ENCODE data around the gene BCL7A.

The BCL7A gene

DNA sequence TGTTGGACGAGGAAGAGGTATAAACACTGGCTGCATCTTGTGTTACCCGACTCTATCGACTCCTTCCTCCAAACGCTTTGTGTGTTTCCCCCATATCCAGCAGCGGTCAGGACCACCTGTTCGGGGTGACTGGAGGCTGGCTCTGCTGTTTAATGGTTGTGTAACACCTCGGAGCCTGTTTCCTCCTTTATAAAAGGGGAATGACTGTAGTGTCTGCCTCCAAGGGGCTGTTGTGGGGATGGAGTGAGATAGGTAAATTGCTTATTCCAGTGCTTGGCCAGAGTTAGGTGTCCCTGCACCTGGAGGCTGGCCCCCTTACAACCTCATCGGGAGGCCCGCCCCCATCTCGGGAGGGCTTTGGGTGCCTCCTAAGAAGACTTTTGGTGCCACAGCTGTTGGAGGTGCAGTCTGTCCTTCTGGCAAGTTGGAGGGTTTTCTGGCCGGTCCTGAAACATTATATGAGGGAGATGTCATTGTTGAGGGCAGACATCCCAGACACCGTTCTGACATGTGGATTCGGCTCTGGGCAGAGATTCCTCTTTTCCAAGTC is 57.9 kb downstream of the BCL7A start:
- no peak for DNase-seq (ENCODE audit: low spot score)

DNA sequence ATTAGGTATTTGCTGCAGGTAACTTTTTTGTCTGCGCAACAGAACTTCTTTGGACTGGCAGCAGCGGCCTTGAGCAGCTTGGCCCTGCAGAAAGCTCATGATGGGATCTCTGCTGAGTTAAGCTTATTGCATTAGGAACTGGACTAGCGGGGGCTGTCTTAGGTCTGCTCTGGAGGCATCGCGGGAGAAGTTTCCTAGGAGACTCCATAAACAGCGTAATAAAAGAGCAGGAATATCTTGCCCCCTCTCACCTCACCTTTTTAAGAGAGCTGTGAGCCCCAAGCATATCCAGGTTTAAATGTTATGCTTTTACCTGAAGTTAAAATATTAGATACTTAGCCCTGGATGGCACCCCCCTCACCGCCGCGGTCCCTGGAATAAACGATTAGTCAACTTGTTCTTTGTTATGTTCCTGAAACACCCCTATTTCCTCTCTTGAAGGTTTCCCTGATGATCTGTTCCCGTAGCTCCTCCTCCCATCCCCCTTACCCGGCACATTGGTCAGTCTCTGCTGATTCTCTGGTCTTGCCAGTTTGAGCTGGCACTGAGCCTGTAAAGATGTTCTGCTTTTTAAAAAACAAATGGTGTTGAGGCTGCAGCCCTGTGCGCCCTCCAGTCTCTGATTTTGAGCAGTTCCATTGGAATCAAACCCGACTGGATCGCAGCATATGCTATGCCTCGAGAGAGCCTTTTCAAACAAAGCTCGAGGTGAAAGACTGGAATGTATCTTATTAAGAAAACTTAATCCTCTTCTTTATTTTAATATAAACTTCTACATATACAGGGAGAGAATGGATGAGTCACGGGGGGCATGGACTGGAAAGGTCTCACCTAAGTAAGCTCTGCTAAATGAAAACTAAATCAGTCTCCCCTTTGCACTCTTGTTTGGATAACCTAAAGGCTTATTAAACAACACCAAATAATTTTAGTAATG is 58.7 kb downstream of the BCL7A start:
- DNase-seq (ENCODE audit: low spot score), result no peak

DNA sequence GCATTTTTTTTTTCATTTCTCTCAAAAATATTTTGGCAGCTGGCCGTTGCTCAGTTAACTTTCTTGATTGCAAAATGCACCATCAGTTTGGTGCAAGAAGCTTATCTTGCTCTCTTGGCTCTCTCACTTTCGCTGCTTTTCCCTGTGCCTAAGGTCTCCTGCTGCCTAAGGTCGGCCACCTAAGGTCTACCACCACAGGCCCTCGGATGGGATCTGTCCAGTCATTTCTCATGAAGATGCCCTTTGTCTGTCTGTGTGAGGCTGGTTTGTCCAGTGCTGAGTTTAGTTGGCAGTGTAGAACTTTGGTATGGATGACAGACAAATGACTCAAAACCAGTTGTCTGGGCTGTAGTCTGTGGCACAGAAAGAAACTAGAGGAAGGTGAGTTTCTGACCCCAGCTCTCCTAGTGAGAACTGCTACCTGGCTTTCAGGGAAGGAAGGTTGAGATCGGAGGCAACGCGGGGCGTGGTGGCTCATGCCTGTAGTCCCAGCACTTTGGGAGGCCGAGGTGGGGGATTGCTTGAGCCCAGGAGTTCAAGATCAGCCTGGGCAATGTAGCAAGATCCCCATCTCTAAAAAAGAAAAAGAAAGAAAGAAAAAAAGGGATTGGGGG is 59.5 kb downstream of the BCL7A start:
- no peak for DNase-seq (ENCODE audit: low spot score)

DNA sequence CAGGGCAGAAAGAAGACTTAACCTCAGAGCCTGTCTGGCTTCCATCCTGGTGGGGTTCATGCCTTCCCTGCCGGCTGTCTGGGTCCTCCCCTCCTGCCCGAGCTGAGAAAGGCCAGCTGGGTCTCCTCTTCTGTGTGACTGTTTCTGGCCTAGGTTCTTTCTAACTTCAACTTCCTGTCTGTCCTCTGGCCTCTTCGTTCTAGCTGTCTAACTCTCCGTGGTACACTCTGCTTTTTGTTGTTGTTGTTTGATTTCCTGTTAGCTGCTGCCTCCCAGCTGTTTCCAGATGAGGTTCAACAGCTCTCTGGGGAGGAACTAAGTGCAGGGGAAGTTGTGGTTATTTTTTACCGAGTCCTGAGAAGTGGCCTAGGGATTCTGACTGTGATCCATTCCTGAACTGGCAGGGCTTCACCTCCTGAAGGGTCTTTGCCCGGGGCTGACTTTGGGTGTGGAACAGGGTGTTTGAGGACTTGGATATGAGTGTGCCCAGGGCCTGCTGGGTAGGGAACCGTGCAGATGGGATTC is 60.1 kb downstream of the BCL7A start:
- DNase-seq (ENCODE audit: low spot score), result no peak

DNA sequence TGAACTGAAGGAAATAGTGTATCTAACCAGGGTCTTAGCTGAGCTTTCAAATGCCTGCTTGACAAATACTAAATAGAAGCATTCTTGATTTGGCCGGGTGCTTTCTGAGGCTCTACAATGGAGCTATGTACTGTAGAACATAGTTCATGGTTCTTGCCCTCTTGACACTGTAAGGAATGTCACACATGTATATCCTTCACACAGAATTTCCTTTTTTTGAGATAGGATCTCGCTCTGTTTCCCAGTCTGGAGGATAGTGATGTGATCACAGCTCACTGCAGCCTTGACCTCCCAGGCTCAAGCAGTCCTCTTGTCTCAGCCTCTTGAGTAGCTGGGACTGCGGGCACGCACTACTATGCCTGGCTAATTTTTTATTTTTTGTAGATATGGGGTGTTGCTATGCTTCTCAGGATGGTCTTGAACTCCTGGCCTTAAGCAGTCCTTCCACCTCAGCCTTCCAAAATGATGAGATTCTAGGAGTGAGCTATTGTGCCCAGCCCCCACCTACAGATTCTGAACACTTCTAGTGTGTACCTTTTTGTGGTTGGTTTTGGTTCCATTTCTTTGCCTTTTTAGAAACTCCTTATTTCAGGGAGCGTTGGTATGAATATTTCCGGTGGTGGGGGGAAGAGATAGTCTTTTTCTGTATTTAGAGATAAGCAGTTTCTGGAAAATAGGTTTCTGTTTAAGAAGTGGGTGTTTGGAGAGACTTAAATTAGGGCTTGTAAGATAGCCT is 61.1 kb downstream of the BCL7A start:
- no peak for DNase-seq (ENCODE audit: low spot score)

DNA sequence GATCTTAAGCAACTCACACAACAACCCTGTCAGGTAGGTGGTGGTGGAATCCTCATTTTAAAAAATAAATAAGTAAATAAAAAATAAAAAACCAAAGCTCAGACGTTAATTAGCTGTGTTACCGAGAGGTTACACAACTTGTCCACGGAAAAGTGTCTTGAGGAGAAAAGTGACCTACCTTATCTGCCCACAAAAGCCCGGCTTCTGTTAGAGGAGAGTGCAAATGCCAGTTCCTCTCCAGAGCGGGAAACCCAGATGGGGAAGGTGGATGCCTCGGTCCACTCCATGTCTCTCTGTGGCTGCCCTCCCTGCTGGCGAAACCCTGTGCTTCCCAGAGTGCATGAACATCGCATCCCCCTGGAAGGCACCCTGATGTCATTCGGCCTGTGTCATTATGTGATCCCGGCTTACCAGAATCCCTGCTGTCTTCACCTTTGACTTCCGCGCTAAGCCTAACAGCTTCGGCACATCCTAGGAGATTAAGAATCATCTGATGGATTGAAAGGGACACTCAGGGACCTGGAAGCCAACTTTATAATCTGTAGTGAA is 63.2 kb downstream of the BCL7A start:
- no peak for DNase-seq (ENCODE audit: low spot score)

DNA sequence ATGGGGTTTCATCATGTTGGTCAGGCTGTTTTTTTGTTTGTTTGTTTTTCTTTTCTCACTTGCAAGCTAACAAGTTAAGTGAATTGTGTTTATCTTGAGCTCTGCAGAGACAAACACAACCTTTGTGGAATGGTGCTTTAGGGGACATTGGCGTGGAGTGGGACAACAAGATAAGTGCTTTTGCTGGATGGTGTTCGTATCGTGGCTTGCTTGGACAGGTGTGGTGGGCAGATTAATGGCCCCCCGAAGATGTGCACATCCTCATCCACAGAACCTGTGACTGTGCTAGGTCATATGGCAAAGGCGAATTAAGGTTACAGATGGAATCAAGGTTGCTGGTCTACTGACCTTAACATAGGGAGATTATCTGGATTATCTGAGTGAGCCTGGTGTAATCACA is 63.9 kb downstream of the BCL7A start:
- no peak for DNase-seq (ENCODE audit: low spot score)

DNA sequence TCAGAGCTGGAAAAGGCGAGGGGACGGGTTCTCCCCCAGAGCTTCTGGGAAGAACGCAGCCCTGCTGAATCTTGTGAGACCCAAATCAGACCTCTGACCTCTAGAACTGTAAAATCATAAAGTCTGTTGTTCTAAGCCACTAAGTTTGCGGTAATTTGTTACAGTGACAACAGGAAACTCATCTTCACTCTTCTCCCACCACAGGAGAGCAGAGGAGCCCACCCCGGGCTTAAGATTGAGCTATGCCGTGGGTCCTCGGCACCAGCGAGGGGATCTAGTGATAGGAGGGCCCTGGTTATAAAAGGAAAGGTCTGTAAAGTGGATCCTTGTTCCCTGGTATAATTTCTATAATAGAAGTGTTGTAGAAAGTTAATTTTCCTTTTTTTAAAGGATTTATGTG is 64.4 kb downstream of the BCL7A start:
- no peak for DNase-seq (ENCODE audit: low spot score)

DNA sequence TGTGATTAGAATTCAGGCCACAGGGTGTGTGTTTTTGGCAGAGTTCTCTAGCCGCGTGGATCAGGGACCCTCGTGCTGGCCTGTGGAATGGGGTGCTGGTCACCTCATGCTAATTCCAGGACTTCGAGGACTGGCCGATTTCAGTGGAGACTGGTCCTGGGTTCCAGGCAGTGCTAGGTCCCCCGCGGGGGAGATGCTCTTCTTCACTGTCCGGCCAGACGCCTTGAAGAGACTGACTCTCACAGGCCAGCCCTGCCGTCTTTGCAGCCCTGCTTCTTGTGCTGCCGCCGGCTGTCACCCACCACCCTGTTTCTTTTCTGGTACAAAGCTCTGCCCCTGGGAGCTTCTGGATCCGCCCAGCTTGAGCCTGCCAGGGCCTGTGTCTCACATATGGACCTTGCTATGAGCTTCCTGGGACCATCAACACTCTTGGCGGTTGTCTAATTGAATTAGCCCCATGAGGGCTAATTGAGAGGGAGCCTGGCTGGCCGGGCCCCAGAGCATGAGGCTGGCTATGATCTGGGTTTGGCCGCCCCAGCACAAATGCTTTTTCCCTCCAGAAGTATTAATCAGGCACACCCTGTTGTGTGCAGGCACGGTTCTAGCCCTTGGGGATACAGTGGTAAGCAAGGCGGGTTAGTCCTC is 65.1 kb downstream of the BCL7A start:
- no peak for DNase-seq (ENCODE audit: low spot score)

DNA sequence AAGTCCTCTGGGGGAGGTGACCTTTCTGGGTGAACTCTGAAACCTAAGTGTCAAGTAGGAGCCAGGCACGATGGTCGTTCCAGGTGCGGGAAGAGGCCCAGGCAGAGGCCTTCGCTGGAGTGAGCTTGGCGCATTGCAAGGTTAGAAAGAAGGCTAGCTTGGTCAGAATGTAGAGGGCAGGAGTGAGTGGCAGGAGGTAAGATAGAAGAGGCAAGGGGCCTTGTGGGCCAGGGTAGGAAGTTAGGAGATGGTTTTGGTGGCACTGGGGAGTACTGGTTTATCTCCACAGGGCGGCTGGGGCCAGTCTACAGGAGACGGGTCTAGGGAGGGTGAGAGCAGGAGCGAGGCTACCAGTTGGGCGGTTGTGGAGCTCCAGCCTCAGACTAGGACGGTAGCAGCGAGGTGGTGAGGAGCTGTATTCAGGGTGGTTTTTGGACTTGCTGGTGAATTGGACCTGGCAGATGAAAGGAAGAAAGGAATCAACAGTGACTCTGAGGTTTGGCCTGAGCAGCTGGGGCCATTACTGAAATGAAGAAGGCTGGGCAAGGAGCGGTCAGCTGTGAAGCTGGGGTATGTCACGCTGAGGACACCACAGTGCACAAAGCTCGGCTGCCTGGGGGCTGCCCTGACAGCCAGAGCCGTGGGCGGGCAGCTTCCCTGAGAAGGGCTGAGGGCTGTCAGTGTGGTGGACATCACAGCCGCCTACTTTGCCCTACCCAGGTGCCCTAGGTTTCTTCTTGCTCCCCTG is 65.9 kb downstream of the BCL7A start:
- DNase-seq (ENCODE audit: low spot score), result no peak

DNA sequence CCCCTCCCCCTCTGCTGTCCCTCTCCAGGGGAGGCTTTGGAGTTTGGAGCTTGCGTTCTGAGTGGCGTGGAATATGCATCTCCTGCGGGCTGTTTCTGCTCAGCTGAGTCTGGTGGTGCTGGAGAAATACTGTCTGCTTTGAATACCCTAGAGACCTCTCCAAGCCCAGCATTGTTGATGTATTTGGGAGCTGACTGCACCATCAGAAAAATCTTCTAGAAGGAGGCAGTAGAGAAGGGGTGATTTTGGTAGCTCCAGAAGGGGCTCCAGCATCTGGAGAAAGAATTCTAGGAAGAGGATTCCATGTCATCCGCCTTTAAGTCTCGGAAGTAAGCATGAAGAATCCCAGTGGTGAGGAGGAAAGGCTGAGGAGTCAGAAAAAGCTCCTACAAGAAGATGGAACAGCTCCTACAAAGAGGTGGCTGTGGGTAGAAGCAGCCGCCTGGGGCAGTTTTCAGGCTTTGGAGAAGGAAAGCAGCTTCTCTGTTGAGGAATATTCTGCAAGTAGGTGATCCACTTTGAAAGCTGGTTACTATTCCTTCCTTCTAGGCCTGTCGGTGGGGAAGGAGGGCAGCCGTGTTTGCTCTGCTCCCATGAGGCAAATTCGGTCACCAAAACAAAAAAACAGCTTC is 66.6 kb downstream of the BCL7A start:
- DNase-seq (ENCODE audit: low spot score), result no peak

DNA sequence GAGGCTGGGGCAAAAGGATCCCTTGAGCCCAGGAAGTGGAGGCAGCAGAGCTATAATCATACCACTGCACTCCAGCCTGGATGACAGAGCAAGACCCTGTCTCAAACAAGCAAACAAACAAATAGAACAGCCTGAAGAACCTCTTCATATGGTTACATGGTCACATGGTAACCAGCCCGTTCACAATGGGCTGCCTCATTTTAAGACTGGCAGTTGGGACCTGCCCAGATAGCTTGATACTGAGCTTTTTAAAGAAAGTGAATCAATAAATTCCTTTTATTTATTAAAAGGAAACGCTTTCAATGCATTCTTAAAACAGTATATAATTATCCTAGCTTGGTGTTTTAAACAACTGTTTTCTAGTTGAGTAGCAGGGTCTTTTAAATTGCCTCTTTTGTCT is 67.4 kb downstream of the BCL7A start:
- no peak for DNase-seq (ENCODE audit: low spot score)

DNA sequence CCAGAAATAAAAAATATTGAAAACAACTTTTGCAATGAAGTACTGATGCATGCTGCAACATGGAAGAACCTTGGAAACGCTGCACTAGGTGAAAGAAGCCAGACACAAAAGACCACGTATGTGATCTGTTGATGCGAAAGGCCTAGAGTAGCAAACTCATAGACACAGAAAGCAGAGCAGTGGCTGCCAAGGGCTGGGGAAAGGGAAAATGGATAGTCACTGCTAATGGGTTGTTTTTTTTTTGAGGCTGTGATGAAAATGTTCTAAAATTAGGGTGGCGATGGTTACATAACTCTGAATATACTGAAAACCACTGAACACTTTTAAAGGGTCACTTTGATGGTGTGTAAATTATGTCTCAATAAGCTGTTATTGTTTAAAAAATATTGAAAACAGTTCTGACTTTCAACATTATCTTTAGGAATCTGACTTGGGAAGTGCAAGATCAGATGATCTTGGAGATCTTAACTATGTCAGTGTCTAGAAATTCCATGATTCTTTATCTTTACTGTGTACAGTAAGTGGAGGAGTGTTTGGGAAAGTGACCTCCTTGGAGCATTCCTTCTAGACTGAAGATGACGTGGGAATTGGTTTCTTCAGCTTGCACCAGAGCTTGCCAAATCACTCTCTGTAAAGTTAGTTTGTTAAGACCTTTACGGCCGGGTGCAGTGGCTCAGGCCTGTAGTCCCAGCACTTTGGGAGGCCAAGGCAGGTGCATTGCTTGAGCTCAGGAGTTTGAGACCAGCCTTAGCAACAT is 69.3 kb downstream of the BCL7A start:
- DNase-seq (ENCODE audit: low spot score), result no peak

DNA sequence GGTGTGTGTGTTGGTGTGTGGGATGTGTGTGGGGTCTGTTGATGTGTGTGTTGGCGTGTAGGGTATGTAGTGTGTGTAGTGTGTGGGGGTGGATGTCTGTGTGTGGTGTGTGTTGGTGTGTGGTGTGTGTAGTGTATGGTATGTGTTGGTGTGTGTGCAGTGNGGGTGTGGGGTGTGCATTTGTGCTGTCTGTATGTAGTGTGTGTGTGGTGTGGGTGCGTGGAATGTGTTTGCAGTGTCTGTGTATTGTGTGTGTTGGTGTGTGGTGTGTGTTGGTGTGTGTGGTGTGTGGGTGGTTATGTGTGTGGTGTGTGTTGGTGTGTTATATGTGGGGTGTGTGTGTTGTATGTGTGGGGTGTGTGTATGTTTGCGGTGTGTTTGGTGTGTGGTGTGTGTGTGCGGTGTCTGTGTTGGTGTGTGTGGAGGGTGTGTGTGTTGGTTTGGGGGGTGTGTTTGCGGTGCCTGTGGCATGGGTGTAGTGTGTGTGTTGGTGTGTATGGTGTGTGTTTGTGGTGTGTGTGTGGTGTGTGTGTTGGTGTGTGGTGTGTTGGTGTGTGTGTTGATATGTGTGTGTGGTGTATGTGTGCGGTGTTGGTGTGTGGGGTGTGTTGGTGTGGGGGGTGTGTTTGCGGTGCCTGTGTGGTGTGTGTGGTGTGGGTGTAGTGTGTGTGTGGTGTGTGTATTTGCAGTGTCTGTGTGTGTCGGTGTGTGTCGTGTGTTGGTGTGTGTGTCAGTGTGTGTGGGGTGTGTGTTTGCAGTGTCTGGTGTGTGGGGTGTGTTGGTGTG is 71.6 kb downstream of the BCL7A start:
- no peak for DNase-seq (ENCODE audit: low spot score)

DNA sequence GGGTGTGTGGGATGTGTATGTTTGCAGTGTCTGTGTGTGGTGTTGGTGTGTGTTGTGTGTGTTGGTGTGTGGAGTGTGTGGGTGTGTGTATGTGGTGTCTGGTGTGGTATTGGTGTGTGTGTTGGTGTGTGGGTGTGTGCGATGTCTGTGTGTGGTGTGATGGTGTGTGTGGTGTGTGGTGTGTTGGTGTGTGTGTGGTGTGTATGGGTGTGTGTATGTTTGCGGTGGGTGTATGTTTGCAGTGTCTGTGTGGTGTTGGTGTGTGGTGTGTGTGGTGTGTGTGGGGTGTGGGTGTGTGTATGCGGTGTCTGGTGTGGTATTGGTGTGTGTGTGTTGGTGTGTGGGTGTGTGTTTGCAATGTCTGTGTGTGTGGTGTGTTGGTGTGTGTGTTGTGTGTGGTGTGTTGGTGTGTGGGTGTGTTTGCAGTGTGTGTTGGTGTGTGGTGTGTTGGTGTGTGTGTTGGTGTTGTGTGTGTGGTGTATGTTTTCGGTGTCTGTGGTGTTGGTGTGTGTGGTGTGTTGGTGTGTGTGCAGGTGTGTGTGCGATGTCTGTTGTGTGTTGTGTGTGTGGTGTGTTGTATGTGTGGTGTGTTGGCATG is 72.6 kb downstream of the BCL7A start:
- no peak for DNase-seq (ENCODE audit: low spot score)

DNA sequence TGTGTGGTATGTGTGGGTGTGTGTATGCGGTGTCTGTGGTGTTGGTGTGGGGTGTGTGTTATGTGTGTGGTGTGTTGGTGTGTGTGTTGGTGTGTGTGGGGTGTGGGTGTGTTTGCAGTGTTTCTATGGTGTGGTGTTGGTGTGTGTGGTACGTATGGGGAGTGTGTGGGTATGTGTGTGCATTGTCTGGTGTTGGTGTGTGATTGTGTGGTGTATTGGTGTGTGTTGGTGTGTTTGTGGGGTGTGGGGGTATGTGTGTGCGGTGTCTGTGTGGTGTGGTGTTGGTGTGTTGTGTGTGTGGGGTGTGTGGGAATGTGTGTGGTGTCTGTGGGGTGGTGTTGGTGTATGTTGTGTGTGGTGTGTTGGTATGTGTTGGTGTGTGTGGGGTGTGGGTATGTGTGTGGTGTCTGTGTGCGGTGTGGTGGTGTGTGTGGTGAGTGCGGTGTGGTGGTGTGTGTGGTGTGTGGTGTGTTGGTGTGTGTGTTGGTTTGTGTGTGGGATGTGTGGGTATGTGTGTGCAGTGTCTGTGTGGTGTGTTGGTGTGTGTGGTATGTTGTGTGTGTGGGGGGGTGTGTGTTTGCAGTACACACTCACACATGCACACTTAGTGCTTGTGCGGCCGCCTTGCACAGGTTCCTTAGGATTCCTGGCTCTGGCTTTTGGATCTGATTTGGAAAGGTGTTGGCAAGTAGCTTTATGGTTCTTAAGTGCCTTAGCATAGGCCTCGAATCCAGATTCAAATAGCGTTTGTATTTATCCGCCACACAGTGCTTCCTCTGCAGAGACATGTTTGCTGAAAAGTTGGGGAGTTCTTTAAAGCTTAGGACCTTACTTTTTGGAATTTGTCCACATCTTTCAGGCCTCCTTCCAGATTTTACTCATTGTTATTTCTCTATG is 73.3 kb downstream of the BCL7A start:
- DNase-seq (ENCODE audit: low spot score), result no peak

DNA sequence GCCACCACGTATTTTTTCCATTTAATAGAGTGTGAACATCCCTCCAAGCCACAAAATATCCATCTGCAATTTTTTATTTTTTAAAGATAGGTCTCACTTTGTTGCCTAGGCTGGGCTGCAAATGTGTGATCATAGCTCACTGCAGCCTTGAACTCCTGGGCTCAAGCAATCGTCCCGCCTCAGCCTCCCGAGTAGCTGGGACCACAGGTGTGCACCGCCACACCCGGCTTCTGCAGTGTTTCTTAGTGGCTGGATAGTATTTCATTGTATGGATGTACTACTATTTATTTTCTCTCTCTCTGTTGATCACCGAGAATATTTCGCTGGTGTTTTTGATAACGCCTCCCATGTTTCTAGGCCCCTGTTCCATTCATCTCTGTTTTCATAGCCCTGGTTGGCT is 74.3 kb downstream of the BCL7A start:
- DNase-seq (ENCODE audit: low spot score), result no peak

Data from SW480 (cell line).